ENCODE results near the gene SCRT2.

SCRT2 gene

GRCh38 chr20:623021-623420 lies 52.6 kb downstream of the SCRT2 start:
- no peak for DNase-seq

GRCh38 chr20:622161-622560 lies 53.4 kb downstream of the SCRT2 start:
- no peak for DNase-seq

- DNase-seq = no peak
Measured at GRCh38 chr20:621125-621756, 54.4 kb downstream of the SCRT2 start.

GRCh38 chr20:620246-620645 lies 55.4 kb downstream of the SCRT2 start:
- no peak for DNase-seq

- DNase-seq = no peak
Measured at GRCh38 chr20:618980-619379, 56.6 kb downstream of the SCRT2 start.

GRCh38 chr20:617934-618690 lies 57.5 kb downstream of the SCRT2 start:
- no peak for DNase-seq

- DNase-seq = no peak
Measured at GRCh38 chr20:615514-615913, 60.1 kb downstream of the SCRT2 start.

- no peak for DNase-seq
Measured at GRCh38 chr20:611843-612185, 63.8 kb downstream of the SCRT2 start.
